Heart left ventricle (tissue), 13 donors: Measurements from ENCODE around the gene USP9X.

ENCODE experiments used
- CTCF ChIP-seq, 12 donors: fragments of 200-600 bp; sonication (generic) in 4 of 12; IDR thresholded peaks; one replicate each; pipeline versions ENCODE4 v1.5.0 to v1.8.0; 2018 to 2022; ENCODE audit warnings: antibody characterized with exemption in 12 of 12, mild to moderate bottlenecking in 5 of 12
- POLR2A ChIP-seq, 2 donors: fragments of 450-650 bp; IDR thresholded peaks; one replicate each; pipeline ENCODE4 v1.6.1; 2017; ENCODE audit warnings: antibody characterized with exemption in 2 of 2, mild to moderate bottlenecking in 2 of 2, moderate library complexity in 2 of 2
- donor health status: ischemic (EF 13 %, LVEDD 7.1; RV severe dilation, severe dysfunction).
- donor health status: DM: no; HTN: yes; CAD: no.
- donor health status: DM: no; HTN: no; CAD: no.
- donor health status: ischemic (EF 25% LVEDD 6.9; RV normal size, moderate dysfunction).
- donor health status: ischemic (EF 25% LVEDD 5.7; RV mildly dilated, moderate dysfunction).
- donor health status: ischemic (EF 35%, LVEDD 5.7; RV mildly dilated, moderate dysfunction).
- donor health status: nonischemic (EF 11% LVEDD 7.7; RV severe dilation, severe dysfunction).
- donor health status: DM: yes; HTN: yes; CAD: no.
- donor health status: PGD.
- donor health status: ischemic (EF 29% LVEDD 5.4; RV normal size, mild dysfunction).
- donor health status: nonischemic (EF 23%, LVEDD 6.1; RV moderate dilation, normal function).

GRCh38 chrX:41116948-41117347 lies 31.7 kb downstream of the USP9X start:
- TF ChIP-seq POLR2A (IDR thresholded peaks at IDR 0.05) (no peak), CTCF (IDR thresholded peaks at IDR 0.05) (no peak)
